OCI-LY1 (cell line): Measurements from ENCODE around the gene PTPN6.
A peak's percentile ranks its signal among the peaks of the same experiment; 100 is the strongest.

Experiments used
- H2AFZ ChIP-seq: fragments of 200-600 bp; sonication (generic), shearing (Covaris generic); 2 replicates; pipeline ENCODE4 v1.6.0; 2014; ENCODE audit warnings: antibody characterized with exemption, mild to moderate bottlenecking, low read length
- H3F3A ChIP-seq: fragments of 200-600 bp; sonication (generic), shearing (Covaris generic); 2 replicates; pipeline ENCODE4 v1.6.0; 2014; ENCODE audit warnings: mild to moderate bottlenecking, antibody characterized with exemption, low read length, moderate library complexity; ENCODE audit not compliant: insufficient read depth
- H3K27ac ChIP-seq: fragments of 200-600 bp; sonication (generic); 2 replicates; pipeline ENCODE4 v1.5.1; 2014; ENCODE audit warnings: low read length, mixed run types, mild to moderate bottlenecking, low read depth; ENCODE audit not compliant: poor library complexity, severe bottlenecking
- H3K27me3 ChIP-seq: fragments of 200-600 bp; sonication (generic); 2 replicates; pipeline ENCODE4 v1.6.0; 2014; ENCODE audit warnings: antibody characterized with exemption, mild to moderate bottlenecking, low read length, moderate library complexity; ENCODE audit not compliant: insufficient read depth
- H3K36me3 ChIP-seq: fragments of 200-600 bp; sonication (generic); 2 replicates; pipeline ENCODE4 v1.6.1; 2014; ENCODE audit warnings: mild to moderate bottlenecking, antibody characterized with exemption, low read length, moderate library complexity, mixed read lengths; ENCODE audit not compliant: insufficient read depth
- H3K4me1 ChIP-seq: fragments of 200-600 bp; sonication (generic); 2 replicates; pipeline ENCODE4 v1.5.1; 2014; ENCODE audit warnings: mild to moderate bottlenecking, low read length, moderate library complexity; ENCODE audit not compliant: insufficient read depth, severe bottlenecking
- H3K4me2 ChIP-seq: fragments of 200-600 bp; sonication (generic), shearing (Covaris generic); 2 replicates; pipeline ENCODE4 v1.6.1; 2014; ENCODE audit warnings: low read length
- H3K4me3 ChIP-seq: fragments of 200-600 bp; sonication (generic); 2 replicates; pipeline ENCODE4 v1.5.1; 2014; ENCODE audit warnings: low read length, low read depth, mild to moderate bottlenecking, mixed read lengths; ENCODE audit not compliant: poor library complexity, severe bottlenecking
- H3K79me2 ChIP-seq: fragments of 200-600 bp; shearing (Covaris generic); 2 replicates; pipeline ENCODE4 v1.6.1; 2016; ENCODE audit warnings: mixed run types, low read length, mixed read lengths; ENCODE audit not compliant: insufficient read depth
- H3K9ac ChIP-seq: fragments of 200-600 bp; sonication (generic), shearing (Covaris generic); 2 replicates; pipeline ENCODE4 v1.6.1; 2014; ENCODE audit warnings: mild to moderate bottlenecking, low read length, mixed read lengths
- H3K9me2 ChIP-seq: fragments of 200-600 bp; sonication (generic), shearing (Covaris generic); 2 replicates; pipeline ENCODE4 v1.6.1; 2014; ENCODE audit warnings: low read depth, mild to moderate bottlenecking, low read length, mixed read lengths
- H3K9me3 ChIP-seq: fragments of 200-600 bp; shearing (Covaris generic); 2 replicates; pipeline ENCODE4 v1.6.1; 2014; ENCODE audit warnings: low read length, mixed read lengths
- H4K20me1 ChIP-seq: fragments of 200-600 bp; sonication (generic), shearing (Covaris generic); 2 replicates; pipeline ENCODE4 v1.6.0; 2016; ENCODE audit warnings: mild to moderate bottlenecking, low read length; ENCODE audit not compliant: insufficient read depth
- EZH2 ChIP-seq: fragments of 200-600 bp; sonication (generic), shearing (Covaris generic); IDR thresholded peaks from 2 replicates; pipeline ENCODE4 v1.8.0; 2017; ENCODE audit warnings: borderline replicate concordance, mixed run types, mild to moderate bottlenecking, antibody characterized with exemption, low read length, moderate library complexity, mixed read lengths
- TF ChIP-seq, protein P1 (sequence below): fragments of 200-600 bp; sonication (generic), shearing (Covaris generic); IDR thresholded peaks from 2 replicates; pipeline ENCODE4 v1.5.1; 2017; ENCODE audit warnings: mild to moderate bottlenecking, antibody characterized with exemption, low read length, moderate library complexity, mixed read lengths

Gene PTPN6

DNA sequence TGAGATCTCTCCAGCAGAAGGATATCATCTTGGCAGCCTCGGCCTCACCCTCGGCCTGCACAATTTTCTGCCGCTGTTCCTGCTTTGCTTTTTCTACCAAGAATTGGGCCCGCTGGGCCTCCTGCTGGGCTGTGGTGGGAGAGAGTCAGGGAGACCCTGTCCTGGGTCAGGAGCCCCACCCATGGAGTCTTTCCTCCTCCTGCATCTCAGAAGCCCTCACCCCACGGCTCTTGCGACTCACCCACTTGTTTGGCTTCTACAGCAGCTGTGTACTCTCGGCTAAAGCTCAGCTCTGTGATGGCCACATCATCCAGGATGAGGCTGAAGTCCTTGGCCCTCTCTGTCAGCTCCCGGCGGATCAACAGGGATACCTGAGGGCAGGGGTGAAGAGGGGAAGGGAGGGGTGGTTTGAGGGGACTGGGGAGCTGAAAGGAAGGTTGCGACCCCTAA lies 16.5 kb downstream of the PTPN6 start:
- no peaks in the 10 kb centered on the region for H3K9me3 ChIP-seq
- H3K4me2 ChIP-seq: no peak overlapping the region
- peaks cover 47% of the 10 kb centered on the region for H3K4me1 ChIP-seq
- H3K9ac ChIP-seq: no peak overlapping the region
- H3K36me3 ChIP-seq: peaks cover 59% of the 10 kb centered on the region
- H3K27ac ChIP-seq: no peak overlapping the region
- peaks cover 27% of the 10 kb centered on the region for H3K79me2 ChIP-seq
- TF ChIP-seq EZH2: no peak
- TF ChIP-seq, protein P1, sequence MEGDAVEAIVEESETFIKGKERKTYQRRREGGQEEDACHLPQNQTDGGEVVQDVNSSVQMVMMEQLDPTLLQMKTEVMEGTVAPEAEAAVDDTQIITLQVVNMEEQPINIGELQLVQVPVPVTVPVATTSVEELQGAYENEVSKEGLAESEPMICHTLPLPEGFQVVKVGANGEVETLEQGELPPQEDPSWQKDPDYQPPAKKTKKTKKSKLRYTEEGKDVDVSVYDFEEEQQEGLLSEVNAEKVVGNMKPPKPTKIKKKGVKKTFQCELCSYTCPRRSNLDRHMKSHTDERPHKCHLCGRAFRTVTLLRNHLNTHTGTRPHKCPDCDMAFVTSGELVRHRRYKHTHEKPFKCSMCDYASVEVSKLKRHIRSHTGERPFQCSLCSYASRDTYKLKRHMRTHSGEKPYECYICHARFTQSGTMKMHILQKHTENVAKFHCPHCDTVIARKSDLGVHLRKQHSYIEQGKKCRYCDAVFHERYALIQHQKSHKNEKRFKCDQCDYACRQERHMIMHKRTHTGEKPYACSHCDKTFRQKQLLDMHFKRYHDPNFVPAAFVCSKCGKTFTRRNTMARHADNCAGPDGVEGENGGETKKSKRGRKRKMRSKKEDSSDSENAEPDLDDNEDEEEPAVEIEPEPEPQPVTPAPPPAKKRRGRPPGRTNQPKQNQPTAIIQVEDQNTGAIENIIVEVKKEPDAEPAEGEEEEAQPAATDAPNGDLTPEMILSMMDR: no peak
- H3F3A ChIP-seq: 0 out of 2 replicates have a peak, but pooled peaks cover 4% of the 10 kb centered on the region
- H4K20me1 ChIP-seq: no peaks in the 10 kb centered on the region
- no peak overlapping the region for H2AFZ ChIP-seq
- no peak overlapping the region for H3K4me3 ChIP-seq
- no peaks in the 10 kb centered on the region for H3K9me2 ChIP-seq
- H3K27me3 ChIP-seq: no peaks in the 10 kb centered on the region

- Histone ChIP-seq H3K4me3 (peak overlapping the region; percentile 81), H3K79me2 (peaks cover 29% of the 10 kb centered on the region), H3K9me3 (no peaks in the 10 kb centered on the region)
These were observed 17.3 kb downstream of the PTPN6 start for GRCh38 chr12:6968426-6968825.

DNA sequence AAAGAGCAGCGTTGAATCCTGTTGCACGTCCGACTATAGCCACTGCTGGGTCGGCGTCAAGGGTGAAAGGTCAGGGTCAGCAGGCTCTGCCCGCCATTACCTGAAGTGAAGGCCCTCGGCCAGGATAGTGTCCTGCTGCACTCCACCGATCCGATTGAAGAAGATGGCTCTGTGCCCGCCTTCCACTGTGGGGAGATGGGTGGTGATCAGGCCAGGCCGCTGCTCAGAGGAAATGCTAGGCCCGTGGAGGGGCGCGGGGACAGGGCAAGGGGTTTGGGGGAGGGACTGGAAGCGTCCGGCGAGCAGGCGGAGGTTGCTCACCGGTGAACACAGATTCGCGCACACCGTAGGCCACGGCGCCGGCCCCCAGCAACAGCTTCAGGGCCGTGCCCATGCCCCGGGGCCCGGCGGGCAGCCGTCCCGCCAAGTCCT lies 19.0 kb downstream of the PTPN6 start:
- peaks cover 65% of the 10 kb centered on the region for H3K36me3 ChIP-seq
- H3K9ac ChIP-seq: peak overlapping the region; percentile 85
- H4K20me1 ChIP-seq: no peaks in the 10 kb centered on the region
- TF ChIP-seq EZH2: no peak
- TF ChIP-seq, protein P1: no peak
- H3K4me1 ChIP-seq: peaks cover 29% of the 10 kb centered on the region
- H3K4me3 ChIP-seq: peak overlapping the region; percentile 81
- no peaks in the 10 kb centered on the region for H3K9me3 ChIP-seq
- no peaks in the 10 kb centered on the region for H3K27me3 ChIP-seq
- 0 out of 2 replicates have a peak, but pooled peaks cover 4% of the 10 kb centered on the region for H3F3A ChIP-seq
- H3K4me2 ChIP-seq: peak overlapping the region; percentile 81
- no peak overlapping the region for H2AFZ ChIP-seq
- peak overlapping the region; percentile 24 for H3K27ac ChIP-seq
- H3K9me2 ChIP-seq: no peaks in the 10 kb centered on the region
- H3K79me2 ChIP-seq: peaks cover 29% of the 10 kb centered on the region

More at GRCh38 chr12:6968426-6968825, 17.3 kb downstream of the PTPN6 start:
- no peaks in the 10 kb centered on the region for H4K20me1 ChIP-seq
- no peak overlapping the region; the same call in 1 of the 2 replicates for H3K9ac ChIP-seq
- H3K4me1 ChIP-seq: peaks cover 42% of the 10 kb centered on the region
- H2AFZ ChIP-seq: no peak overlapping the region
- no peaks in the 10 kb centered on the region for H3K27me3 ChIP-seq
- peaks cover 61% of the 10 kb centered on the region for H3K36me3 ChIP-seq
- H3K9me2 ChIP-seq: no peaks in the 10 kb centered on the region
- TF ChIP-seq, protein P1: no peak
- TF ChIP-seq EZH2: no peak
- H3K4me2 ChIP-seq: peak overlapping the region; percentile 81
- 0 out of 2 replicates have a peak, but pooled peaks cover 4% of the 10 kb centered on the region for H3F3A ChIP-seq
- no peak overlapping the region for H3K27ac ChIP-seq
